Activated CD4-positive, alpha-beta T cell treated with anti-CD3 and anti-CD28 coated beads, Interleukin-2, amount 50 U/mL, for 24 hours (primary cell): ENCODE data around the gene SYT7.

ENCODE experiments used
- DNase-seq, 2 donors: peaks; one replicate each; pipeline ENCODE4 v3.0.0-alpha.2; 2020; ENCODE audit warnings: low read depth in 1 of 2, low spot score in 1 of 2

The SYT7 gene

DNA sequence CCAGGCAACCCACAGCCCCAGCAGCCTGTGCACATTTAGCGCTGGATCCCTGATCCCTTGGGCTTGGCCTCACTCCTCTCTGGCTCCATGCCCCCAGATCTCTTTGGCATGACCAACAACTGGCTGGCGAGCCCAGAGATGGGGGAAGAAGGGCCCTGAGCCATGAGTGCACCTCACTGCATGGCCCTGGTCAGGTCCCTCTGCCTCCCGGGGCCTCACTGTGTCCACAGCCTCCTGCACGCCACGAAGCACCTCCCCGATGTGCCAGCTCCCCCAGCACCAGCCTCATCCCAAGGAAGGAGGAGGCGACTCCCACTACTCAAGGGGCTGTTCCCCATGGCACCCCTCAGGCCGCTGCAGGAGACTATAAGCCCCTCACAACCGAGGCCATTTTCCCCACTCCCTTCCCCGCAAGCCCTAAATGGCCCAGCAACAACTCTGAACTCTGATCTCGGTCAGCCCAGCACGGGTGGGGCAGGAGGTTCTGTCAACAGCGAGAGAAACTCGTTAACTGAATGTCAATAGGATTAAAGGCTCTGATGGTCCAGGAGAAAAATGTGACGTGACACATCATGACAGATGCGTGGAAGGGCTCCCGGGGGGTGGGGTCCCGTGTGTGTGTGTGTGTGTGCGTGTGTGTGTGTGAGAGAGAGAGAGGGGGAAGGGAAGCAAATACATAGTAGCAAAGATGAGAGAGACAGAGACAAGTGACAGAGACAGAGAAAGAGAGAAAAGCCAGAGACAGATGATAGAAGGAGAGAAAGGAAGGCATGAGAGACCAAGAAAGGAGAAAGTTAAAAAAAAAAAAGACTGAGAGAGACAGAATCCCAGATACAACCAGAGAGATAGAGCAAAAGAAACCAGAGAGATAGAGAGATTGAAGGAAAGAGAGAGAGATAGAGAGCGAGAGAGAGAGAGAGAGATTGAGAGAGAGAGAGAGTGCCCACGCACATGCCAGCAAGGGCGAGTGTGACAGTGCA, 28.4 kb upstream of the SYT7 start:
- no peak for DNase-seq

DNA sequence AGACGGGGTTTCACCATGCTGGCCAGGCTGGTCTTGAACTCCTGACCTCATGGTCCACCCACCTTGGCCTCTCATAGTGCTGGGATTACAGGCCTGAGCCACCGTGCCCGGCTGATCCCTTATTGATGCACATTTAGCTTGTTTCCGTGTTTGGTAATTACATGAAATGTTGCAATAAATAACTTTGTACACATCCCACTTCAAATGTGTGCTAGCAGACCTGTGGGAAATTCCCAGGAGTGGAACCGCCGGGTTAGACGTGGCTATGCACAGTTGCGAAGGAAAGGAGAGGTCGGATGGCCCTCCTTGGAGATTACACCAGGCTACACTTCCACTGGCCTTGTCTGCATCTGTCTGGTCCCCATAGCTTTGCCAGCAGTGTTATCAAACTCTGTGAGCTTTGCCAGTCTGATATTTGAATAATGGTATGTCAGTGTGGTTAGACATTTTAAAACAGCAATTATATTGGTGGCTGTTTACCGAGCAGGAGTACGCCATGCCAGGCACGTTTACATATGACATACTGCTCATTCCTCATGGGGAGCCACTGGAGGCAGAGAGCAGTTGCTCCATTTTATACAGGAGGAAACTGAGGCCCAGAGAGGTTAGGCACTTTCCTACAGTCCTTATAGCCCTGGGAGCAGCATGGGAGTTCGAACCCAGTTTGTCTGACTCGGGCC, 27.2 kb upstream of the SYT7 start:
- no peak for DNase-seq

DNA sequence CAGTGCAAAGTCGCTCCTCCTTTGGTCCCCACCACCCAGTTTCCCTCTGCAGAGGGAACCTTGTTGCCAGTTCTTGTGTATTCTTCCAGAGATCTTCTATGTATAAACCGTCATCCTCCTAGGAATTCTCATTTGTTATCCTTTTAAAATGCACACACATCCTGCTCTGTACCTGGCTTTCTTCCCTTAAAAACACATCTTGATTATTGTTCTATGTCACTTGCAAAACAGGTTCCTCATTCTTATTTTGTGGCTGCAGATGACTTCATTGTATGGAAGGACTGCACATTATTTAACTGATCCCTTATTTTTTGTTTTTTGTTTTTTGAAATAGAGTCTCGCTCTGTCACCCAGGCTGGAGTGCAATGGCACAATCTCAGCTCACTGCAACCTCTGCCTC, 26.6 kb upstream of the SYT7 start:
- no peak for DNase-seq

DNA sequence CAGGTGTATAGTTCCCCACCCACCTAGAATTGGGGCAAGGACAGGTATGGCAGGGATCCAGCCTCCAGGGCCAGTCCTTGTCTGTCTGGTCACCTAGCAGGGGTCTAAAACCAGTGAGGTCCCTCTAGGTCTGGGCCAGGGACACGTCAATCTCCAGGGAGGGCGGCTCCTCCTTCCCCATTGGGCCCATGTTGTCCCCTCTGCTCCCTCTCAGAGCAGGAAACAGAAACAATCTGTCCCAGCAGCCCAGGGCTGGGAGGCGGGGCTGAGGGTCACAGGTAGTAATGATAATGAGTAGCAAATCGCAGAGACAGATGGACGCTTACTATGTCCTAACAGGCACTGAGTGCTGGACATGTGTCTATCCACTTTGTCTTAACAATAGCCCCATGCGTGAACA, 22.8 kb upstream of the SYT7 start:
- no peak for DNase-seq

DNA sequence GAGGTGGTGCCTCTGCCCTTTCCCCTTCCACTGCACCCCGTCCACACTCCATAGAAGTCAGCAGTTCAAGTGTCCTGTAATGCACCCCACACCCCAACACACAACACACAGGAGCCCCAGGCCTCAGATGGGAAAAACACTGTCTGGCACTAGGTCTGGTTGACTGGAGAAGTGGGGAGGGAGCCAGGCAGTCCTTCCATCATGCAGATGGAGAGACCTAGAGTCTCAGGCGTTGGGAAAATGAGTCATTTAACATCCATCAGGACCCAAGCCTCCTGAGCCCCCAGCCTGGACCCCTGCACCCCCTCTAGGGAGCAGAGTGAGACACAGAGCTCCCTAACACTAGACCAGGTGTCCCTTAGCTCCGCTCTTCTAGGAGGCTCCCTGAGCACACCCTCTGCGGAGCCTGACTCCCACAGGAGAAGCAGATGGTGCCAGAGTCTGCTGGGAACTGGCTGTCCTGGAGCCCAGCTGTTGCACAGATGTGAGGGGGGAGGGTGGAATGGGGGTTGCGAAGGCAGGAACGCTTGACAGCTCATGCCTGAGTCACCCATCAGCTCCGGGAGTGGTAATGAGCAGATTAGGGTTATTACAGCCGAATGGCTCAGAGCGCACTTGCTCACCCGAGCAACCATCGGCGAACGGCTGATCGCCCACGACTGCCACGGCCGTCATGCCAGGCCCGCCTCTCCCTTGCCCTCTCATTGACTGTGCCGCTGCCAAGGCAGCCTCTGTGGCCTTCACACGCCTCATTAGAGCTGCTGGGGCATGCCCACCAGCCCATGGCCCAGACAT, 22.1 kb upstream of the SYT7 start:
- DNase-seq: no peak

DNA sequence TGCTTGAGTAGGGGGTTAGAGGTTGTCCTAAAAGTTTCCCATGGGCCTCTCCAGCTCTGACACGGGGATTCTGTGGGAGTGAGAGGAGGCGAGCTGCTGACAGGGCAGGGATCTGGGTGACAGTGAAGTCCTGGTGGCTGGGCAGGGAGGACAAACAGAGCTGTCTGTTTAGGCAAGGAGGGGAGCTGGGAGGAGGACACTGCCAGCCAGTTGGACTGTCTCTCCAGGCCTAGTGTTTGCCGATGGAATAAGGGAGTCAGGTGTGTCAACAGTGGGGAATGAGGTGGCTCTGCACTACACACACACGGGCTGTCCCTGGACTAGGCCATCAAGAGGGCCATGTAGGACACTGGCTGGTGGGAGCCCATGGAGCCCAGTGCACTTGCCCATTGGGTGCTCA, 20.6 kb upstream of the SYT7 start:
- no peak for DNase-seq

DNA sequence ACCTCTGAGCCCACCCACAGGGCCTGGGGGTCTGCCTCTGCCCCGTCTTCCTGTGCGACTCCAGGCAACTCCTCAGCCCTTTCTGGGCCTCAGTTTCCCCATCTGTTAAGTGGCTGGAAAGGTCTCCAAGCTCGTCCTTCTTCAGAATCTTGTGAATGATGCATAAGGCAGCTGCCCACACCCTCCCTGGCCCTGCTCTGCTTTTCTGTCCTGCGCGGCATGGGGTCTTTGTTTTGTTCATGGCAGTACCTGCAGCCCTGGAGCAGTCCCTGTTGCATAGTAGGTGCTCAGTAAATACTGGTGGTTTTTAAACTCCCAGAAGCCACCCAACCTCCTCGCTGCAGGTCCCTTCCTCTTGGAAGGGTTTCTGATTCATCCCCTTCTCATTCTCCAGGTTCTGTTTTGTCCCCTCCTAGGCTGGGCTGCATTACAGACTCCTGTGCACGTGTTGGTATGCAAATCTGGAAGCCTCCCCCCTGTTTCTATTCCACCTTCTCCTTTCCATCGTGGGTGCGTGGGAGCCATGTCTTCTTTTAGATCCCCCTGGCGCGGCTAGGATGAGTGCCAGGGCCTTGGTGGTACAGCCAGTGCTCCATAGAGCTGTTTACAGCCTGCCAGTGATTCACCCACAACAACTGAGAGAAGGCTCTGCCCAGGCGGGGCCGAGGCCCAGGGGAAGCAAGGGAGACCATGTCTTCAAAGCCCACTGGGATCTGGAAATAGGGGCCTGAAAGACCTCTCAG, 19.3 kb upstream of the SYT7 start:
- DNase-seq: no peak

DNA sequence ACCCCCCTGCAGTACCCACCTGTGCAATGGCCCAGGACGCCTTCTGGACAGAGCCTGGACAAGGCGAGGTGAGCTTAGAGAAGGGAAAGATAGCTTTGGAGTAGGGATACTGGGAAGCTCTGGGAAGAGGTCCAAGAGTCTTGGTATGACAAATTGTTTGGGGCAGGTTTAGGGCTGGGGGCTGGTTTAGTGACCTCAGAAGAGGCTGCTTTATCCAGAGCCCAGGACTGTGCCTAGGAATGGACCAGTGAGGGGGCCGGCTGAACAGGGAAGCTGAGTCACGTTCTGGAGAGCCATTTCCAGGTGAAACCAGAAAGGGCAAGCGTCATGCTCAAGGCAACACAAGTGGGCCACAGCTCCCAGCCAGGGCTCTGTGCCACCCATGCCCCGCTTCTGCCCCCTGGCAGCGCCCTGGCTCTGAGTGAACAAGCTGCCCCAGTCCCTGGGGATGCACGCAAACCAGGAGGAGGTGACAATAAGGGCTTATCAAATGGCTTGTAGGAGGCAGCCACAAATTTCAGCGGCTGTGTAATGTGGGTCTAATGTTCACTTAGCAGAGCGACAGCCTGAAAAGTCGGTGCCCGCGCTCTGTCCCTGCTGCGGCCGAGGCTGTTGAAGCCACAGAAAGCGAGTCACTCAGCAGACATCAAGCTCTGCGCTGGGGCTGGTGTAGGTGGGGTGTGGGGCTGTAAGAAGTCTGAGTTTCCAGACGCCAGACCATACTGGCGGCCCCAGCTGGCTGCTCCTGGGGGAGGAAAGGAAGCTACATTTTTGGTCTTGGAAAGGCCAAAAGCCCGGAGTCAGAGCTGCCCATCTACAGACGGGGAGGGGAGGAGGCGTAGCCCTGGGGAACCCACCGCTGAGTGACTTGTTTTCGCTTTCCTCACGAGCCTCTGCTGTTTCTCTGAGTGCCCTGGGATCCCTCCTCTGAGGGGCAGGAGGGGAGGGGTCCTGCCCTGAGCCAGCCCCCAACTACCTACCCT, 18.3 kb upstream of the SYT7 start:
- DNase-seq: no peak

DNA sequence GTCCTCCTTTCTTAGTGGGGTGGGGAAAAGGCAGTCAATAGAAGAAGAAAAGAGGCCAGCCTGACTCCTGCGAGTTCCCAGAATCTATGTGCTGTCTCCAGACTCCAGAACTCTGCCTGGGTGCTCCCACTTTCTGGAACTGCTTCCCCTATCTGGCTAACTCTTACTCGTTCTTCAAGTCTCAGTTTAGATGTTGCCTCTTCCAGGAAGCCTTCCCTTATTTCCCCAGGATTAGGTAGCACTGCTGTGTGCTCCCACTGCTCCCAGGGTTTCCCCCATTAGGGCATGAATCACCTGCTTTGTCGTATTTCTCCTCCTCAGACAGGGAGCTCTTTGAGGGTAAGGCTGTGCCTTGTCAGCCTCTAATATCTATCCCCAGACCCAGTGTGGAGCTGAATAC, 17.5 kb upstream of the SYT7 start:
- DNase-seq: no peak

DNA sequence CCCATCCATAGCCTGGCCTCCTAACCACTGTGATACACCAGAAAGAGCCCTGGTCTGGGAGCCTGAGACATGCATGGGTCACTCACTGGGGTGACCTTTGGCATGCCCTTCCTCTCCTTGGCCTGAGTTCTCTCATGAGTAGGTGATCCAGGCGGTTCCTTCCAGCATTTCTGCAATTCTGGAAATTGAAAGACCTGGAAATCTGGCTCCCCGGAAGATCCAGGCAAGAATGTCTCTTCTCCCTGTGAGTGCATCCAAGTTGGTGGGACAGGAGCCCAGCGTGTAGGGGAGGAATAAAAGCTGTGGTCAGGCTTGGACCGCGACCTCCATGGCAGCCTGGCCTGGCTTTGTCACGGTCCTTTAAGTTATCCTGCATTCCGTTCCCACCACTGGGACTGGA, 16.1 kb upstream of the SYT7 start:
- no peak for DNase-seq

DNA sequence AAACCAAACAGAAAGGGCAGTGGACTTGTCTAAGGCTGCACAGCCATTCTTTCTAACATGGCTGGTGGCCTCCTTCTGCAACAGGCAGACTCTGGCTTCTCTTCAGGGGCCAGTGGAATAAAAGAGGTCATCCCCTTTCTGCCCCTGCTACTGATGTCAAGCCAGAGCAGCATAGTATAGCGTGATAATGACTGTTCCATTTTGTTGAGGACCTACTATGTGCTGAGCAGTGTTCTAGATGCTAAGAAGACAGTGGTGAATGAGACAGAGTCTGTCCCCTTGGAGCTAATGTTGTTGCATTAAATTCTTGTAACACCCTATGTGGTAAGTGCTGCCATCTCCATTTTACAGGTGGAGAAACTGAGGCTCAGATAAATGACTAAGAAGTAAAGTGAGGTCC, 15.7 kb upstream of the SYT7 start:
- DNase-seq: no peak

DNA sequence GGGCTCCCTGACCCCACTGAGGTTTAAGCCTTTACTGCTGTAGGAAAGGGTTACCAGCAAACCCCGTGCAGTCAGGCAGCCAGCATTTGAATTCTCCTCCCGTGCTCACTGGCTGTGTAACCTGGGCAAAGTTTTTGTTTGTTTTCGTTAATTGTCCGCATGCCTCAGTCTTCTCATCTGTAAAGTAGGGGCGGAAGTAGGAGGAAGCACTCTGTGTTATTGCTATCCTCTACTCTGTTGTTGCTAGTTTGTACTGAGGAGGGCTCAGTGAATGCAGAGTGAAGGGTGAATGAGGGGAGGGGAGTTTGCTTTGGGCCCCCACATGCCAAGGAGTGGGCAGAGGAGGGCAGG, 14.0 kb upstream of the SYT7 start:
- DNase-seq: no peak

DNA sequence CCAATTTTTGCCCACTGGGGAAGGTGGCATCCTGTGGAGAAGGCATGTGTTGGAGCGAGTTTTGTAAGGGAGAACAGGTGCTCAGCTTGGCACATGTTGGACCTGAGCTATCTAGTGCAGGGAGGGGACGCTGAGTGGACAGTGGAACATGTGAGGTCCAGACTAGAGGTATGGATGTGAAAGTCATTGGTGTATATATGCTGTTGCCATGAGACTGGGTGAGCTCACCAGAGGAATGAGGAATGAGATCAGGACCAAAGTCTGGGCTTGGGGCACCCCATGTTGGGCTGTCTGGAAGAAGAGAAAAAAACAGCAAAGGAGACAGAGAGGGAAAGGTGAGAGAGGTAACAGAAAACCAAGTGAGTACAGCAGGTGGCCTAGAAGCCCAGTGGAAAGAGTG, 12.3 kb upstream of the SYT7 start:
- no peak for DNase-seq

DNA sequence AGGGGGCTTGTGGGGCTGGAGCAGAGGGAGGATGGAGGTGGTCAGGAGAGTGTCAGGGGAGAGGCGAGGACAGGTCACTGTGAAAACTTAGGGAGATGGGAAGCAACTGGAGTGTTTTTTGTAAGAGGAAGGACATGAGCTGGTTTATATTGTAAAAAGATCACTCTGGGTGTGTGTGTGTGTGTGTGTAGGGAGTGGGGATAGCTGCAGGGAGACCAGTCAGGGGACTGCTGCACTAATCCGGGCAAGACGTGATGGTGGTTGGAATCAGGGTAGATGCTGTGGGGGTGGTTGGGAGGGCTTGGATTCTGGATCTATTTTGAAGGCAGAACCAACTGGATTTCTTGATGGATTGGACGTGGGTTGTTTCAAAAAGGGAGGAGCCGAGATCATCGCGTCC, 11.3 kb upstream of the SYT7 start:
- no peak for DNase-seq

DNA sequence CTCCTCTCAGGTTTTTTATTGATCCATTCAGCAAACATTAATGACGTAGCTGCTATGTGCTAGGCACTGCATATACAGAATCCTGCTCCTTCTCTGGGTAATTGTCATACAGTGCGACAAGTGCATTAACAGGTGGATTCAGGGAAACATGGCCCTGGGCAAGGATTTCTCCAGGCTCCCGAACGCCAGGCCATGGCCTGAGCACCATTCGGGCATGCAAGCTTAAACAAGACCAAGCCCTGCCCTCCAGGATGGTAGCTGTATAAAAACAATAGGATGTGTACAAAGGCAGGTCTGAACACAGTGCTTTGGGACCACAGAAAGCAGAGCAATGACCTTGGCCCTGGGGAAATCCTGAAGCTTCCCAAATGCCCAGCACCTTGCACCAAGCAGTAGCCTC, 9.1 kb upstream of the SYT7 start:
- no peak for DNase-seq

DNA sequence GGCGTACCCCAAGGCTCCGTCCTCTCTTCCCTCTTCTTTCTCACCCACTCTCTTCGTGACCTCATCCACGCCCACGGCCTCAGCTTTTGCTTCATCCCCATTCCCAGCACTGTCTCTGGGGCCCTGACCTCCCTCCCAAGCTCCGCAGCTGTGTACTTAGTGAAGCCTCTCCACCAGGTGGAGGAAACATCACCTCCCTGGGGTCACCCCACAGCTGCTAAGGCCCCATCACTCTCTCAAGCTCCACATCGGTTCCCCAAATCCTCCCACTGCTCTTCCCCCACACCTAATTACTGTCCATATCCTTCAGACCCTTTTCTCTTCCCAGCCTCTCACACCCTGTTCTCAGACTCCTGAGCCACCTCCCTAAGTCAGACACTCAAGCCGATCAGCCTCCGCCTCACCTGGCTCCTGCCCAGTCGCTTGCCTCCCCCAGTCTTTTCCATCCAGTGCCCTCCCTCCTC, 7.9 kb upstream of the SYT7 start:
- no peak for DNase-seq

DNA sequence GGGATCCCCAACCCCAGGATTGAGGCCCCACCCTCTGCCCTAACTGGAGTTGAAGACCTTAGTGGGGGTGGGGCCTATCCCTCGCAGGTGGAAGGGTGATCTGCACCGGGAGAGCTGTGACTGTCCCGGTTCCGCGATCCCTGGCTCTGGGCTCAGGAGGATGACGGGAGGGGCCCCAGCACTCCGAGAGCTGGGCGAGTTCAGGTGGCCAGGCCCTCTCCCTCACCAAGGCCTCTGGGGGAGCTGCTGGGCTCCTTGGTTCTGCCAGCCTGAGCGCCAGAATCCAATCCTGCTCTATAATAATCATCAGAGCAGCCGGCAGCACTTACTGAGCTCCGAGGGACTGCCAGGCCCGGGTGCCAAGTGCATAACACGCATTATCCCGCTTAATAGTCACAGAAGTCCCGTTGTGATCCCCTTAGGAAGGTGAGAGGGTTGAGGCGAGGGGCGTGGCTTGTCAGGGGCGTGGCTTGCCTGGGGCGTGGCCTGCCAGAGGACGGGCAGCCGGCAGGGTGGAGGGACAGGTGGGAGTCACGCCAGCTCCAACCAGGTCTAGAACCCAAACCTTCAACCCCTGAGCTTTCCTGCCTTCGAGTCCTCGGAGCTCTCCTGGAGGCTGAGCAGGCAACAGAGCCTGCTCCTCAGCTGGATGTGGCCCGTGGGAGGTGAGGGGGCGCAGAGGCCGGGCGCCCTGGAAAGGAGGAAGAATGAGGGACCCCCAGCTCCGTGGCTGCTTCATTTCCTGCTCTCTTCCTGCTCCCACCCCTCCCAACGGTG, 7.3 kb upstream of the SYT7 start:
- peak; percentile 43 to 45 for DNase-seq

DNA sequence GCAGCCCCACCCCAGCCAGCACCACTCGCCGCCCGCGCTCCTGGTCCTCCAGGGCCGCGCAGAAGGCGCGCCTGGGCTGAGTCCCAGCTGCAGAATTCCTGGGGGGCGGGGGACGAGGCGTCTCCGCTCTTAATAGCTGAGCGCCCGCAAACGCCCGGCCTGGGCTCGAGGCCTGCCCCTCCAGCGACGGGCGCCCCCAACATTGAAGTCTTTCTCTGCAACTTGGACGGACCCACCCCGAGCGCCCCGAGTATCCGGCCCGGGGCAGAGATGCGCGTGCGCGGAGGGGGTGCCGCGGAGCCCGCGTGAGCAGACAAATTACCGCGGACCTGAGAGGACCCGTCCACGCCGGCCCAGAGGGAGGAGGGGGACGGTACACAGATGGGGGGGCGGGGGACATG, 6.7 kb upstream of the SYT7 start:
- no peak for DNase-seq

DNA sequence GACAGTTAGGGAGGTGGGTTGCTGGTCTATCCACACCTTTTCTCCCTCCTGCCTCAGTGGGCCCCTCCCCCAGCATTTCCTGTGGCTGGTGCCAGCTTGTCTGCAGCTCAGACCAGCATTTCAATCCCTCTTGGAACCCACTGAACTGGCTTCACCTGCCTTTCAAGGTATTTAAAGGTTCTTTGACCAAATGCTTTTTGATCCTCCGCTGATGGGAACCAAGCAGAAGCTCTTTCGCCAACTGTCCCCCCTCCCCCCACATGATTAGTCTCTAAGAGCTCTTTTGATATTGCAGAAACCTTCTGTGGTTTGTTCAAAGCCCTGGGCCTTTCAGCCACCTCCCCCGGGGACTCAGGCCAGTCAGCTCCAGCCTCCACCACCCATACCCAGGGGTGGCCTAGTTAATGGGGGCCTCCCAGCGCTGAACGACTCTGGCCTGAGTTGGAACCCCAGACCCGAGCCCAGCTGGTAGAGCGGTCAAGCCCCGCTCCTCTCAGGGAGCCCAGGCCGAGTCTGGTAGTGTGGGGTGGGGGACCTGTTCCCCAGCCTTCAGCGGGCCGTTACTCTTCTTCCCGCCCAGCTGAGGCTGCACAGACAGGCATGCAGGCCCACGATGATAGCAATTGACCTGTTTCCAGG, 6.0 kb upstream of the SYT7 start:
- no peak for DNase-seq
